ENCODE results near the gene KRTAP10-6.

GRCh38 chr21:44557491-44558328, 34.6 kb downstream of the KRTAP10-6 start:
- TF ChIP-seq EZH2 (IDR thresholded peaks at IDR 0.05; ENCODE audit: low read length, unreplicated experiment) = no peak
- no peak for TF ChIP-seq CTCF (conservative IDR thresholded peaks at IDR 0.05; ENCODE audit: low read depth, low read length)
- no peak for TF ChIP-seq EZH2phosphoT487 (IDR thresholded peaks at IDR 0.05; ENCODE audit: borderline replicate concordance, low read length)

Measured in PC-3 (cell line).